ENCODE data around the gene FAM53A. TPM values are rescaled to one million over a fixed set of nuclear protein-coding genes. Genes with fewer than 3 reads are reported as not detected.

FAM53A gene
- total and polyA plus RNA-seq, 8 donors: 1.5 to 4.3 (median 2.3) TPM

DNA sequence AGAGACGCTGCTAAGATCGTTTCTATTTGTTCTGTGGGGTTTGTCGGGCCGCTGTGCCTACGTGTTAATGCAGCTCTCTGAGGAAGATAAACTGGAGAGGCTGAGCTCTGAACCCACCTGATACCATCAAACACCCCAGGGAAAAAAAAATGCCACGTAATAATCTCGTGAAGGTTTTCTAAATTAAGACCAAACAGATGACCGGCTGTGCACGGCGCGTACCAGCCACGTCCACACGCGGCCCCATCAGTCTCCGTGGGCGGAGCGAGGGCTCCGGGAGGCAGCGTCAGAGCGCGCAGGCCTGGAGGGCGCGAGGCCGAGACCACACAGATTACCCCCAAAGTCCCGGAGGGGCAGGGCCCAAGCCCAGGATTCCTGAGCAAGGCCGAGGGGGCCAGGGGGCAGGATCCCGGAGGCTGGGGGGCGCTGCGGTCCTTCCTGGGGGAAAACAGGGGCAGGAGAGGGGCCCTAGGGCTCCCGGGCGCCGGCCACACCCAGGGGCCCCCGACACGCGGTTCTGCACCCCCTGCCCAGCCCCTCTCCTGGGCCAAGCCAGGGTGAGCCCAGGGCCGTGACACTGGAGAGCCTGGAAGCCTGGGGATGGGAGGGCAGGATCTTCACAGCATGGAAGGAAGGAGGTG is 91.9 kb downstream of the FAM53A start:
- Histone ChIP-seq H3K27ac (no peak overlapping the region), H3K4me1 (no peaks in the 10 kb centered on the region), H3K4me3 (no peak overlapping the region), H3K9me3 (peaks cover 0 to 35% of the 10 kb centered on the region in 2 donors), H3K36me3 (no peaks in the 10 kb centered on the region), H3K27me3 (peaks cover 7 to 48% of the 10 kb centered on the region in 2 donors)
- no peak for ATAC-seq
- TF ChIP-seq, protein P1, sequence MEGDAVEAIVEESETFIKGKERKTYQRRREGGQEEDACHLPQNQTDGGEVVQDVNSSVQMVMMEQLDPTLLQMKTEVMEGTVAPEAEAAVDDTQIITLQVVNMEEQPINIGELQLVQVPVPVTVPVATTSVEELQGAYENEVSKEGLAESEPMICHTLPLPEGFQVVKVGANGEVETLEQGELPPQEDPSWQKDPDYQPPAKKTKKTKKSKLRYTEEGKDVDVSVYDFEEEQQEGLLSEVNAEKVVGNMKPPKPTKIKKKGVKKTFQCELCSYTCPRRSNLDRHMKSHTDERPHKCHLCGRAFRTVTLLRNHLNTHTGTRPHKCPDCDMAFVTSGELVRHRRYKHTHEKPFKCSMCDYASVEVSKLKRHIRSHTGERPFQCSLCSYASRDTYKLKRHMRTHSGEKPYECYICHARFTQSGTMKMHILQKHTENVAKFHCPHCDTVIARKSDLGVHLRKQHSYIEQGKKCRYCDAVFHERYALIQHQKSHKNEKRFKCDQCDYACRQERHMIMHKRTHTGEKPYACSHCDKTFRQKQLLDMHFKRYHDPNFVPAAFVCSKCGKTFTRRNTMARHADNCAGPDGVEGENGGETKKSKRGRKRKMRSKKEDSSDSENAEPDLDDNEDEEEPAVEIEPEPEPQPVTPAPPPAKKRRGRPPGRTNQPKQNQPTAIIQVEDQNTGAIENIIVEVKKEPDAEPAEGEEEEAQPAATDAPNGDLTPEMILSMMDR (IDR thresholded peaks at IDR 0.05): no peak
- peak in 1 of 4 donors; percentile 57 for DNase-seq
- intact Hi-C loops (cut with DNase I): no loop called here

DNA sequence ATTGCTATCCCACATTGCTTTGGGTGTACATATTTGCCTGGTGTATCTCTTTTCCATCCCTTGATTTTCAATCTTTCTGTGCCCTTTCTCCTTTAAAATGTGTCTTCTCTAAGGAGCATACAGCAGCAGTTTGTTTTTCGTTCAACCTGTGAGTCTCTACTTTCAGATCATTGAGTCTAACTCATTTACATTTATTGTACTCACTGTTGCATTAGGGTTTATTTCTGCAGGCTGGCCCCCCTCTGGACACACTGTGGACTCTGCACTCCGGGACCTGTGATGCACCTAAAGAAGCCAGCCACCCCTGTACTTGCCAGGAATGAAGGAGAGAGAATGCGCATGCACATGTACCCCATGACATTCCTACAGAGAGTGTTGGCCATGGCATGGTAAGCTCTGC is 93.0 kb downstream of the FAM53A start:
- ATAC-seq: no peak
- TF ChIP-seq, protein P1 (IDR thresholded peaks at IDR 0.05): no peak

DNA sequence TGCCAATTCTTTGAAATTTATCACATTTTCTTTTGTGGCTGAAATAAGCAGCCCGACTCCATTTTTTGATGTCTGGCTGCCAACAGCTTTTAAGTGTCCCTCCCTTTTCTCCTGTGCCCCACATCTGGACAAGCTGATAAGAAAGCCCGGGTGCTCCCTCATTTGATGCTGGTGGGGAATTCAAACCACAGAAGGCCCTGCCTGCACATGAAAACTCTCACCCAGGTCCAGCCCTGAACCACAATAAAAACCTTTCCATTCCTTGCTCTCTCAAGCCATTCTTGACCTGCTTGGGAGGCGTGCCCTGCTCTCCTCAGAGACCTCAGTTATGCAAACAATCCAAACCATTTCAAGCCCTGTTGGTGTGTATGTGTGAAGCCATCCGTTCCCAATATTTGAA is 93.9 kb downstream of the FAM53A start:
- Histone ChIP-seq H3K36me3 (no peaks in the 10 kb centered on the region), H3K27ac (no peak overlapping the region), H3K27me3 (peaks cover 7 to 30% of the 10 kb centered on the region in 2 donors), H3K9me3 (peaks cover 0 to 35% of the 10 kb centered on the region in 2 donors), H3K4me1 (no peaks in the 10 kb centered on the region), H3K4me3 (no peak overlapping the region)
- ATAC-seq (peak; percentile 78), DNase-seq (no peak)
- intact Hi-C loops (cut with DNase I): no loop called here
- TF ChIP-seq, protein P1 (IDR thresholded peaks at IDR 0.05): no peak

More for the DNA sequence above, 93.0 kb downstream of the FAM53A start:
- intact Hi-C loops (cut with DNase I): no loop called here
- no peak overlapping the region for H3K27ac ChIP-seq
- peaks cover 7 to 38% of the 10 kb centered on the region in 2 donors for H3K27me3 ChIP-seq
- DNase-seq: peak in 1 of 4 donors; percentile 8
- H3K4me1 ChIP-seq: no peaks in the 10 kb centered on the region
- H3K9me3 ChIP-seq: peaks cover 0 to 35% of the 10 kb centered on the region in 2 donors
- no peak overlapping the region for H3K4me3 ChIP-seq
- no peaks in the 10 kb centered on the region for H3K36me3 ChIP-seq

Other genes starting within 250 kb of the FAM53A start
- gene SLBP, start 28.0 kb upstream of the FAM53A start, total RNA-seq: 10 to 100 TPM; 39.1 to 42.8 TPM
- 10 to 100 TPM; 57.2 to 73.0 (median 62.0) TPM for gene SLBP, start 28.0 kb upstream of the FAM53A start, polyA plus RNA-seq (ENCODE audit: insufficient read length in 6 of 6)
- gene TMEM129, start 37.0 kb upstream of the FAM53A start, total RNA-seq: 10 to 100 TPM; 36.8 to 41.1 TPM
- 10 to 100 TPM; 24.3 to 30.6 (median 27.5) TPM for gene TMEM129, start 37.0 kb upstream of the FAM53A start, polyA plus RNA-seq (ENCODE audit: insufficient read length in 6 of 6)
- gene TACC3, start 37.2 kb upstream of the FAM53A start, total RNA-seq: 10 to 100 TPM; 20.3 to 28.1 TPM
- 10 to 100 TPM; 37.9 to 76.2 (median 48.8) TPM for gene TACC3, start 37.2 kb upstream of the FAM53A start, polyA plus RNA-seq (ENCODE audit: insufficient read length in 6 of 6)
- gene FGFR3, start 109.0 kb upstream of the FAM53A start, total RNA-seq: 10 to 100 TPM; 10.8 to 13.5 TPM
- gene FGFR3, start 109.0 kb upstream of the FAM53A start, polyA plus RNA-seq (ENCODE audit: insufficient read length in 6 of 6): 100 to 1,000 TPM in 4 of 6 donors, 10 to 100 TPM in 2; 74.5 to 134 (median 109) TPM
- gene LETM1, start 171.8 kb upstream of the FAM53A start, total RNA-seq: 10 to 100 TPM; 40.8 to 52.3 TPM
- gene LETM1, start 171.8 kb upstream of the FAM53A start, polyA plus RNA-seq (ENCODE audit: insufficient read length in 6 of 6): 10 to 100 TPM; 17.9 to 27.9 (median 20.4) TPM
- 10 to 100 TPM; 53.6 to 60.0 TPM for gene NSD2, start 187.1 kb upstream of the FAM53A start, total RNA-seq
- 10 to 100 TPM; 69.2 to 93.8 (median 82.4) TPM for gene NSD2, start 187.1 kb upstream of the FAM53A start, polyA plus RNA-seq (ENCODE audit: insufficient read length in 6 of 6)

All from left lung (tissue), 10 donors.